HepG2 (cell line): ENCODE measurements around the gene TMC4.

Experiments
- ETV6 ChIP-seq: sonication (generic); formaldehyde crosslinking; conservative IDR thresholded peaks from 2 replicates; pipeline ENCODE4 v1.4.0; 2020; ENCODE audit warnings: missing genetic modification reagents
- HCFC1 ChIP-seq: fragments of 150-350 bp; IDR thresholded peaks from 2 replicates; pipeline ENCODE4 v1.6.1; 2014; ENCODE audit warnings: low read depth, low read length
- NR2F6 ChIP-seq, 2 experiments: IDR thresholded peaks; 2 replicates each; pipeline ENCODE4 v1.6.1; 2016; ENCODE audit warnings: antibody characterized with exemption in 1 of 2, mild to moderate bottlenecking in 1 of 2
- RFXANK ChIP-seq: IDR thresholded peaks from 2 replicates; pipeline ENCODE4 v1.6.1; 2016
- TF ChIP-seq, protein P1 (sequence below): sonication (generic); formaldehyde crosslinking; IDR thresholded peaks from 2 replicates; pipeline ENCODE4 v1.8.1; 2023; ENCODE audit warnings: mild to moderate bottlenecking, inconsistent platforms, moderate library complexity, missing genetic modification reagents, borderline replicate concordance

DNA sequence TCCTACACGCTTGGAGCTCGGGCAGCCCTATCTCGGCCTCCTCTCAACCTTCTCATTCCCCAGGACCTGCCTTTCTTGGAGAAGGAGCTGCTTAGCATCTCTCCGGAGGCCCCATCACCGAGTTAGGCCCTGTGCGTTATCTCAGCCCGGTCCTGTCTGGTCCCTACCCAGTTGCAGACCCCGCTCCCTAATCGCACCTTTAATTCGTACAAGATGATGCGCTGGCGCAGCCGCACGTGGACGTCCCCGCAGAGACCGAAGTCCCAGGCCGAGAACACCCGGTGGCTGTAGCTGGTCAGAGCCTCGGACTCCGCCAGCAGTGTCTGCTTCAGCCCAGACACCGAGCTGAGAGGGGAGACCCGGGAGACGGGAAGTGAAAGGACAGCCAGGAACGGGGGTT lies 7.7 kb downstream of the TMC4 start:
- TF ChIP-seq, protein P1, sequence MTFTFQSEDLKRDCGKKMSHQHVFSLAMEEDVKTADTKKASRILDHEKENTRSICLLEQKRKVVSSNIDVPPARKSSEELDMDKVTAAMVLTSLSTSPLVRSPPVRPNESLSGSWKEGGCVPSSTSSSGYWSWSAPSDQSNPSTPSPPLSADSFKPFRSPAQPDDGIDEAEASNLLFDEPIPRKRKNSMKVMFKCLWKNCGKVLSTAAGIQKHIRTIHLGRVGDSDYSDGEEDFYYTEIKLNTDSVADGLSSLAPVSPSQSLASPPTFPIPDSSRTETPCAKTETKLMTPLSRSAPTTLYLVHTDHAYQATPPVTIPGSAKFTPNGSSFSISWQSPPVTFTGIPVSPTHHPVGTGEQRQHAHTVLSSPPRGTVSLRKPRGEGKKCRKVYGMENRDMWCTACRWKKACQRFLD (CRISPR knock-in tag) = no peak
- TF ChIP-seq ETV6 (CRISPR knock-in tag) = no peak
- no peak for TF ChIP-seq NR2F6 (IDR thresholded peaks at IDR 0.05)
- TF ChIP-seq NR2F6 (CRISPR knock-in tag; IDR thresholded peaks at IDR 0.05) = no peak
- TF ChIP-seq RFXANK (CRISPR knock-in tag) = no peak
- no peak for TF ChIP-seq HCFC1
